Fibroblast of skin of right quadriceps (primary cell): ENCODE measurements around the gene SLC15A1.

Experiments used
- DNase-seq: peaks from one replicate; pipeline ENCODE4 v3.0.0-alpha.2; 2013

SLC15A1 gene

DNA sequence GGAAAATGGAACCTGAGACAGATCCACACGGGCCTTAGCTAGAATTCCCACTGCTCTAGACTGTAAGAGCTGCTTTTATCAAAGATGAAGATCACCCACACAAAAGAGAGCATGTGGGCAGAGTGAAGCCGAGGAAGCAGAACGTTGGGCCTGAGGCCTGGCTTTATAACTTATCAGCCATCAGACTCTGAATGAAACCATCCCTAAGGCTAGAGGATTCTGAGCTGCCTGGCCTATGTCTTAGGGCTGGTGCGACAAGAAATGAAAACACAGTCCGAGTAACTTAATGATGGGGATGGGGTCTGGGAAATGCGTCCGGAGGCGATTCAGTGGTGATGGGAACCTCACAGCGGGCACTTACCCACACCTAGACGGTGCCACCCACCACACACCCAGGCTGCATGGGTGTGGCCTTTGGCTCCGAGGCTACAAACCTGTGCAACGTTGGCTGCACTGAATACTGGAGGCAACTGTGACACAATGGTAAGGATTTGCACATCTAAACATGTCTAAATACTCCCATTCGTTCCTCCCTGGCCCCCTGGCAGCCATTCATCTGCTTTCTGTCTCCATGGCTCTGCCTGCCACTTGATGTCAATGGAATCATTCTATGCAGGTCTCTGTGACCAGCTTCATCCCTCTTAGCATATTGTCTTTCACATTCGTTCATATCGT lies 62.0 kb downstream of the SLC15A1 start:
- DNase-seq, result no peak

- no peak for DNase-seq
Observed at GRCh38 chr13:98689347-98689968, 63.0 kb downstream of the SLC15A1 start.

GRCh38 chr13:98688373-98688772 lies 64.1 kb downstream of the SLC15A1 start:
- DNase-seq, result no peak

DNA sequence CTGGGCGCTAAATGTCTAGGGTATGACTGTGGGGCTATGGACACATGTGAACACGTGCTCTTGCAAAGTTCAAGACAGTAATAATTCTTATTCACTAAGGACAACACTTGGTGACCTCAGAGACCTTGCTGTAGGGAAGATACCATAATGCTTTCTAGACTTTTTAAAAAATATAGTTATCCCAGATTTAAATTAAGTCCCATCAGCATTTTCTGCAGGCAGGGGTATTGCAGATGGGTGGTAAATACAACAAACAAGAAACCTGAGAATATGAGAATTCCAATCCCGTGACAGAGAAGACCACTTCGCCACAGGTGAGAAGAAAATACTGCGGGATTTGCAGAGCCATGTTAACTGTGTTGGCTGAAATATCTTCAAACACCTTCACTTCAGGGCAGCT lies 65.2 kb downstream of the SLC15A1 start:
- DNase-seq, result no peak

GRCh38 chr13:98686270-98686669 lies 66.2 kb downstream of the SLC15A1 start:
- DNase-seq, result no peak

DNA sequence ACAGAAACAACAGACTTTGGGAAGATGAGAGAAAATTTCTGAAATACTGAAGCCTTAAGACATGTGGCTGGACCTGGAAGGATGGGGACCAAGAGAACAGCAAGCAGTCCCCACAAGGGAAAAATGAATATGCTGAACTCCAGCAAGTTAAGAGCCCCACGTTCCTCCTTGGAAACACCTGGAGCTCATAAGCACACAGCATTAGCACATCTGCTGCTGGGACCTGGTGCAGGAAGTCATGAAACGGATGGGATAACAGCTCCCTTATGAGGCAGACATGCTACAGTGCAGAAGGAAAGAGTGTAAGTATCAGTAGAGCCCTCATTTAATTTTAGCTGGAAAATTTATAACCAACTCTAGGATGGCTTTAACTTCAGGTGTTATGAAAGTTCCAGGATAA lies 67.3 kb downstream of the SLC15A1 start:
- no peak for DNase-seq

GRCh38 chr13:98681049-98681448 lies 71.4 kb downstream of the SLC15A1 start:
- no peak for DNase-seq

- DNase-seq, result no peak
Observed at GRCh38 chr13:98678741-98679140, 73.7 kb downstream of the SLC15A1 start.

- DNase-seq, result peak; percentile 76
Observed at GRCh38 chr13:98677398-98677797, 75.1 kb downstream of the SLC15A1 start.

- DNase-seq, result no peak
Observed at GRCh38 chr13:98676239-98676638, 76.2 kb downstream of the SLC15A1 start.

DNA sequence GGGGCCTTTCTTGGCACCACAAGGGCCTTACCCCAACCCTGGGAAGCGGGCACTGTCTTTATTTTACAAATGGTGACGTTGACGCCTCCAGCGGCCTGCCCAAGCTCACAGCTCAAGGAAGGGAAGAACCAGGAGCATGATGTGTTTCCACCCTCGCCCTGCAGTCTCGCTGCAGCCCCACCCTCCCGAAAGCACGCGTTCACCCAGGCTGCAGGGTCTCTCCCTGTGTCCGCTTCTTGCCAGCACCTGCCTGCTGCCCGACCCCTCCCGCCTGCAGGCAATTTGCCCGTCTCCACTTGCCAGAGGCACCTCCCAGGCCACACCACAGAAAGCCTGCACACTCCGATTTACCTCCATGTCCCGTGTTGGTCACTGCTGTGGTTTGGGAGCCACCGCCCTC lies 76.6 kb downstream of the SLC15A1 start:
- DNase-seq, result no peak

DNA sequence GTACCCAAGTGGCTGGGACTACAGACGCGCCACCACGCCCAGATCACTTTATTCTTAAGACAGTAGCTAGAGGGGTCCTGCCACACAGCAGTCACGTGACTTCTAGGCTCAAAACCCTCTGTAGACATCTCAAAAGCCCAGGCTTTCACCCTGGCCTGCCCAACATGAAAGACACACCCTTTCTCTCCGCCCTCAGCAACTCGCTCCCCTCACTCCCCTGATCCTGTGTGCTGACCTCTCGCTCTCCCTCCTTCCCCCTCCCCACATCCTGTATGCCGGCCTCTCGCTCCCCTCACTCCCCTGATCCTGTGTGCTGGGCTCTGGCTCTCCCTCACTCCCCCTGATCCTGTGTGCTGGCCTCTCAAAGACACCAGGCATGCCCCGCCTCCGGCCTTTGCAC lies 77.4 kb downstream of the SLC15A1 start:
- no peak for DNase-seq

DNA sequence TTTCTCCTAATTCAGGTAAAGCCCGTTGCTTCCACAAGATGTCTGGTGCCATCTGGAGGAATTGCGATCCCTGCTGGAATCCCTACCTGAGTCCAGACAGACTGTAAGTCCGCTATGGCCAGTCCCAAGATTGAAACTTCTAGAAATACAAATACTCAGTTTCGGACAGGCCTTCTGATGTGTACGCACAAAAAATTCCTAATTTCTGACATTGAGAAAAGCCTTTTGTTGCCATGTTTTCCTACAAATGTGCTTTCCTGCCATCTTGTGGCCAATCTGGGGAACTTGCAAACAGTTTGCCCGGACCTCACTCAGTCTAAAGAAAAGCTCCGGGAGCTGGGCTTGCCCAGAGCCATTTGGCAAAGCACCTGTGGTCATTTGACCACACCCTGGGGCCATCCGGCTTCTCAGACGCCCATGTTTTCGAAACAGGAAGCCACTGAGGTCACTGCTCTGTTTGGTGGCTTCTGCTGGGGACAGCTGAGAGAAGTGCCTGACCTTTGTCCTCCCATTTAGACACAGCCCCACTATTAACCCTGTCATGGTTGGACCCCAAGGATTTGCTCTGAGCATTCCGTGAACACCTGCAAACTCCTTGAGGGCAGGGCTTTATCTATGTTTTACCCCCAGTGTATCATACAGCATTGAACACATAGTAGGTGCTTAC lies 79.4 kb downstream of the SLC15A1 start:
- peak; percentile 65 for DNase-seq

GRCh38 chr13:98668155-98668554 lies 84.3 kb downstream of the SLC15A1 start:
- DNase-seq, result no peak

GRCh38 chr13:98665638-98665995 lies 86.9 kb downstream of the SLC15A1 start:
- DNase-seq, result no peak

- DNase-seq, result peak; percentile 15
Observed at GRCh38 chr13:98664924-98665637, 87.4 kb downstream of the SLC15A1 start.

DNA sequence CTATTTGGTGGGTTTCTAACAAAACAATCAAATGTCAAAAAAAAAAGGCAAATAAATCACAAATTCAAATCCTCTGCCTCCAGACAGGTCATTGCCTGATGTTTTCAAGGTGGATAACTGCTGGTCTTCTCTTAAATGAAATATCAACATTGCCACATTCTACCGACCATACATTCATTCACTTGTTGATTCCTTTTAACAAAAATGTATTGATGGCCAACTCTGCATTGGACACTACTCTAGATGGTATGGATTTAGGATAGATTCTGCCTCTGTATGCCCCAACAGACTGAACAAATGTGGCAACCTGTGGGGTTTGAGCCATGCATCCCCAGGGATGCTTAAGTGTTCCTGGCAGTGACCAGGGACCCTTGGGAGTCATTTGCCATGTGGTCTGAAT lies 88.0 kb downstream of the SLC15A1 start:
- no peak for DNase-seq

GRCh38 chr13:98664047-98664446 lies 88.4 kb downstream of the SLC15A1 start:
- peak; percentile 76 for DNase-seq

DNA sequence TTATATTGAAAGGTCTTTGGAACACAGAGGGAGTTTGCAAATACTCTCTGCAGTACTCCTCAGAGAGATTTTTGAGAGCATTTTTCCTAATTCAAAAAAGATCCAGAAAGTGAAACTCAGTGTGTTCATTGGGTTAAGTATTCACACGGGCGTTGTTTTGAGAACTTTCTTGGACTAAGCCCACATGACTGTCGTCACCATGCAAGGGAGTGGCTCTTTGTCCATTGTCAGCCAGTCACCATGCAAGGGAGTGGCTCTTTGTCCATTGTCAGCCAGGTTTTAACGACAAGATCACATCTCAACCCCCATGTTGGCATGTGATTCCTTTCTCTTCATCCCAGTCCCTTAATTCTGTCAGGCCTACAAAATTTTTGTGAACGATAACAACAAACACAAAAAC lies 94.3 kb downstream of the SLC15A1 start:
- peak; percentile 24 for DNase-seq

DNA sequence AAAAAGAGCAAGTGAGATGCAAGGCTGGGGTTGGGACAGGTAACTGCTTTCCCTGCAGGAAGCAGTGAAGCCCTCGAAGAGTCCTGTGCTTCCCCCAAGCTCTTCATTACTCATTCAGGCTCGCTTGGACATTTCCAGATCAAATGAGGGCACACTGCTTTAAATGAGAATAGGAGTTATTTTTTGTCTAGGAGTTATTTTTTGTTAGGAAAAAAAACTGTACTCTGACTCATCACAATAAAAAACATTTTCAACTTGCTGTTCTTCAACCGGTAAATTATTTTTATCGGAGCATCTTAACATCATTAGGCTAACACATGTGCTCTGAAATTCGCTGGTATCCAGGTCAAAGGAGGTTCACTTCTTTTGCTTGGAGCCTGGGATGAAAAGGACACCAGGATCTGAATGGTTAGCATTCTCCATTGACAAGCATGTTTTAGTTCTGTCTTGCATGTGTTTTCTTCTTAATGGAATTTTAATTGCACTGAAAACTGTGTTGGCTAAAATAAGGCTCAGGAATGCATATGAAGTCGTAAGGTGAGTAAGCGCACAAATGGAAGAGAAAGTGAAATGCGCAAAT lies 94.9 kb downstream of the SLC15A1 start:
- peak; percentile 40 for DNase-seq

- DNase-seq, result no peak
Observed at GRCh38 chr13:98656223-98656622, 96.2 kb downstream of the SLC15A1 start.

- peak; percentile 65 for DNase-seq
Observed at GRCh38 chr13:98653463-98653985, 98.9 kb downstream of the SLC15A1 start.
